Measurements from ENCODE around the gene CLASRP.

GRCh38 chr19:45094137-45094536 is 55.3 kb downstream of the CLASRP start:
- TF ChIP-seq EZH2phosphoT487 (IDR thresholded peaks at IDR 0.05; ENCODE audit: insufficient read depth, low read depth), result no peak
- no peak for TF ChIP-seq EZH2 (IDR thresholded peaks at IDR 0.05; ENCODE audit: insufficient read depth, poor library complexity, severe bottlenecking)
